Measurements from ENCODE around the gene TRPC3.

Gene TRPC3

GRCh38 chr4:121873604-121874003, 78.3 kb downstream of the TRPC3 start:
- no peak for DNase-seq (ENCODE audit: low read depth)
- no peak for TF ChIP-seq CTCF (IDR thresholded peaks at IDR 0.05; ENCODE audit: low read depth, low read length)
- TF ChIP-seq POLR2A (IDR thresholded peaks at IDR 0.05; ENCODE audit: extremely low read depth, insufficient read length), result no peak
- no peak for TF ChIP-seq MAX (IDR thresholded peaks at IDR 0.05; ENCODE audit: low read depth, low read length)
- no peak for TF ChIP-seq MYC (IDR thresholded peaks at IDR 0.05; ENCODE audit: low read depth, low read length)
- H3K4me3 ChIP-seq (ENCODE audit: low read depth, low read length), result no peak overlapping the region

- TF ChIP-seq MYC (IDR thresholded peaks at IDR 0.05; ENCODE audit: low read depth, low read length) (no peak), MAX (IDR thresholded peaks at IDR 0.05; ENCODE audit: low read depth, low read length) (peak; percentile 36), POLR2A (IDR thresholded peaks at IDR 0.05; ENCODE audit: extremely low read depth, insufficient read length) (peak; percentile 69), CTCF (IDR thresholded peaks at IDR 0.05; ENCODE audit: low read depth, low read length) (no peak)
- H3K4me3 ChIP-seq (ENCODE audit: low read depth, low read length), result peak within 1 kb of the TSS; percentile 80
- DNase-seq (ENCODE audit: low read depth), result peak; percentile 96
Observed at GRCh38 chr4:121869841-121870822, 81.7 kb downstream of the TRPC3 start, which contains the start of gene BBS7. Gene BBS7 (minus strand): TSS chr4:121870474. CDS start chr4:121870313, 161 bp downstream.

- no peak overlapping the region for H3K4me3 ChIP-seq (ENCODE audit: low read depth, low read length)
- TF ChIP-seq MAX (IDR thresholded peaks at IDR 0.05; ENCODE audit: low read depth, low read length) (no peak), POLR2A (IDR thresholded peaks at IDR 0.05; ENCODE audit: extremely low read depth, insufficient read length) (no peak), MYC (IDR thresholded peaks at IDR 0.05; ENCODE audit: low read depth, low read length) (no peak), CTCF (IDR thresholded peaks at IDR 0.05; ENCODE audit: low read depth, low read length) (no peak)
- DNase-seq (ENCODE audit: low read depth), result no peak
Observed at GRCh38 chr4:121863799-121864198, 88.1 kb downstream of the TRPC3 start.

GRCh38 chr4:121861426-121861825, 90.4 kb downstream of the TRPC3 start:
- H3K4me3 ChIP-seq (ENCODE audit: low read depth, low read length), result no peak overlapping the region
- no peak for TF ChIP-seq POLR2A (IDR thresholded peaks at IDR 0.05; ENCODE audit: extremely low read depth, insufficient read length)
- no peak for TF ChIP-seq MYC (IDR thresholded peaks at IDR 0.05; ENCODE audit: low read depth, low read length)
- TF ChIP-seq MAX (IDR thresholded peaks at IDR 0.05; ENCODE audit: low read depth, low read length), result no peak
- no peak for TF ChIP-seq CTCF (IDR thresholded peaks at IDR 0.05; ENCODE audit: low read depth, low read length)
- DNase-seq (ENCODE audit: low read depth), result no peak

- no peak overlapping the region for H3K4me3 ChIP-seq (ENCODE audit: low read depth, low read length)
- no peak for DNase-seq (ENCODE audit: low read depth)
- no peak for TF ChIP-seq MAX (IDR thresholded peaks at IDR 0.05; ENCODE audit: low read depth, low read length)
- no peak for TF ChIP-seq CTCF (IDR thresholded peaks at IDR 0.05; ENCODE audit: low read depth, low read length)
- TF ChIP-seq POLR2A (IDR thresholded peaks at IDR 0.05; ENCODE audit: extremely low read depth, insufficient read length), result no peak
- TF ChIP-seq MYC (IDR thresholded peaks at IDR 0.05; ENCODE audit: low read depth, low read length), result no peak
Observed at GRCh38 chr4:121860121-121860520, 91.7 kb downstream of the TRPC3 start.
